ENCODE measurements around the gene APBB2.
"Not testable (repeated sequence)": the region's sequence is repeated elsewhere in the genome, so short reads cannot be mapped to it uniquely, and the experiment has no call there.

The APBB2 gene

GRCh38 chr4:40822420-40823166 lies 391.7 kb downstream of the APBB2 start:
- no peak for DNase-seq (ENCODE audit: low read depth)

- DNase-seq (ENCODE audit: low read depth) = no peak
Observed at GRCh38 chr4:40820101-40820500, 394.2 kb downstream of the APBB2 start.

GRCh38 chr4:40817157-40817556 lies 397.2 kb downstream of the APBB2 start:
- not testable (repeated sequence) for DNase-seq (ENCODE audit: low read depth)

GRCh38 chr4:40812856-40813255 lies 401.5 kb downstream of the APBB2 start:
- DNase-seq (ENCODE audit: low read depth) = no peak

GRCh38 chr4:40812386-40812785 lies 402.0 kb downstream of the APBB2 start:
- DNase-seq (ENCODE audit: low read depth) = no peak

- DNase-seq (ENCODE audit: low read depth) = no peak
Observed at GRCh38 chr4:40811956-40812355, 402.4 kb downstream of the APBB2 start.

- no peak for DNase-seq (ENCODE audit: low read depth)
Observed at GRCh38 chr4:40808926-40809457, 405.4 kb downstream of the APBB2 start.

- DNase-seq (ENCODE audit: low read depth) = no peak
Observed at GRCh38 chr4:40804598-40804997, 409.7 kb downstream of the APBB2 start.

- DNase-seq (ENCODE audit: low read depth) = no peak
Observed at GRCh38 chr4:40800064-40800463, 414.3 kb downstream of the APBB2 start.

GRCh38 chr4:40789771-40790170 lies 424.6 kb downstream of the APBB2 start:
- DNase-seq (ENCODE audit: low read depth) = no peak

- no peak for DNase-seq (ENCODE audit: low read depth)
Observed at GRCh38 chr4:40789031-40789430, 425.3 kb downstream of the APBB2 start.

GRCh38 chr4:40788331-40788730 lies 426.0 kb downstream of the APBB2 start:
- DNase-seq (ENCODE audit: low read depth) = no peak

GRCh38 chr4:40785727-40786126 lies 428.6 kb downstream of the APBB2 start:
- DNase-seq (ENCODE audit: low read depth) = no peak

- no peak for DNase-seq (ENCODE audit: low read depth)
Observed at GRCh38 chr4:40782876-40783275, 431.5 kb downstream of the APBB2 start.

- DNase-seq (ENCODE audit: low read depth) = no peak
Observed at GRCh38 chr4:40778090-40778489, 436.3 kb downstream of the APBB2 start.

GRCh38 chr4:40769266-40769665 lies 445.1 kb downstream of the APBB2 start:
- no peak for DNase-seq (ENCODE audit: low read depth)

GRCh38 chr4:40763228-40763716 lies 451.1 kb downstream of the APBB2 start:
- no peak for DNase-seq (ENCODE audit: low read depth)

Measured in stimulated activated CD4-positive, alpha-beta T cell treated with anti-CD3 and anti-CD28 coated beads, Interleukin-2, amount 100 ng/mL, for 4 hours (primary cell).